Measurements from ENCODE around the gene RDX. TPM values are rescaled to one million over a fixed set of nuclear protein-coding genes. Genes with fewer than 3 reads are reported as not detected.
"Not testable (repeated sequence)": the region's sequence is repeated elsewhere in the genome, so short reads cannot be mapped to it uniquely, and the experiment has no call there.

Gene RDX
- total RNA-seq, 1 experiment from 2014 or later, result 111 TPM

- Histone ChIP-seq H3K36me3 (no peaks in the 10 kb centered on the region), H3K4me1 (replicated peaks) (peaks cover 17% of the 10 kb centered on the region), H3K4me3 (no peak overlapping the region), H3K27ac (no peak overlapping the region), H3K27me3 (replicated peaks) (no peaks in the 10 kb centered on the region), H3K9me3 (replicated peaks) (no peaks in the 10 kb centered on the region)
- DNase-seq (ENCODE audit: low read depth in 1 of 2, low spot score in 2 of 2), result no peak
Observed at GRCh38 chr11:110318638-110319404, 22.4 kb upstream of the RDX start.

GRCh38 chr11:110317516-110317932, 21.1 kb upstream of the RDX start:
- H3K4me1 ChIP-seq (replicated peaks), result peaks cover 17% of the 10 kb centered on the region
- DNase-seq (ENCODE audit: low read depth in 1 of 2, low spot score in 2 of 2), result no peak

DNA sequence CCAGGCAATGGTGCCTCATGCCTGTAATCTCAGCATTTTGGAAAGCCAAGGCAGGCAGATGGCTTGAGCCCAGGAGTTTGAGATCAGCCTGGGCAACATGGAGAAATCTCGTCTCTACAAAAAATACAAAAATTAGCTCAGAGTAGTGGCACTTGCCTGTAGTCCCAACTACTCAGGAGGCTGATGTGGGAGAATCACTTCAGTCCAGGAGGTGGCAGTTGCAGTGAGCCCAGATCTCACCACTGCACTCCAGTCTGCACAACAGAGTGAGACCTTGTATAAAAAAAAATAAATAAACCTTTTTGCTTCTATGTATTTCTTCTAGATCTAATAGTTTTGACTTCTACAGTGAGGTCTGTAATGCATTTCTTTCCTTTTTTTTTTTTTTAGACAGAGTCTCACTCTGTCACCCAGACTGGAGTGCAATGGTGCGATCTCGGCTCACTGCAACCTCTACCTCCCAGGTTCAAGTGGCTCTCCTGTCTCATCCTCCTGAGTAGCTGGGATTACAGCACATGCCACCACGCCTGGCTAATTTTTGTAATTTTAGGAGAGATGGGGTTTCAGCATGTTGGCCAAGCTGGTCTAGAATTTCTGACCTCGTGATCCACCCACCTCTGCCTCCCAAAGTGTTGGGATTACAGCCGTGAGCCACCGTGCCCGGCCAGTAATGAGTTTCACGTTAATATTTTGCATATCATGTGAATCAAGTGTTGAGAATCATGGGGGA, 18.1 kb upstream of the RDX start:
- Histone ChIP-seq H3K4me1 (replicated peaks) (peaks cover 21% of the 10 kb centered on the region), H3K27me3 (replicated peaks) (no peaks in the 10 kb centered on the region)
- no peak for DNase-seq (ENCODE audit: low read depth in 1 of 2, low spot score in 2 of 2)

More at GRCh38 chr11:110317516-110317932, 21.1 kb upstream of the RDX start:
- H3K27me3 ChIP-seq (replicated peaks), result no peaks in the 10 kb centered on the region
- no peak overlapping the region for H3K4me3 ChIP-seq
- H3K9me3 ChIP-seq (replicated peaks), result no peaks in the 10 kb centered on the region
- H3K36me3 ChIP-seq, result no peaks in the 10 kb centered on the region
- no peak overlapping the region for H3K27ac ChIP-seq

GRCh38 chr11:110312670-110313069, 16.3 kb upstream of the RDX start:
- DNase-seq (ENCODE audit: low read depth in 1 of 2, low spot score in 2 of 2), result no peak
- H3K4me3 ChIP-seq, result no peak overlapping the region
- H3K27me3 ChIP-seq (replicated peaks), result no peaks in the 10 kb centered on the region
- no peaks in the 10 kb centered on the region for H3K36me3 ChIP-seq
- no peak overlapping the region for H3K27ac ChIP-seq
- no peaks in the 10 kb centered on the region for H3K9me3 ChIP-seq (replicated peaks)
- H3K4me1 ChIP-seq (replicated peaks), result peaks cover 15% of the 10 kb centered on the region

More for the DNA sequence above, 18.1 kb upstream of the RDX start:
- Histone ChIP-seq H3K27ac (no peak overlapping the region), H3K36me3 (no peaks in the 10 kb centered on the region), H3K4me3 (no peak overlapping the region), H3K9me3 (replicated peaks) (no peaks in the 10 kb centered on the region)

DNA sequence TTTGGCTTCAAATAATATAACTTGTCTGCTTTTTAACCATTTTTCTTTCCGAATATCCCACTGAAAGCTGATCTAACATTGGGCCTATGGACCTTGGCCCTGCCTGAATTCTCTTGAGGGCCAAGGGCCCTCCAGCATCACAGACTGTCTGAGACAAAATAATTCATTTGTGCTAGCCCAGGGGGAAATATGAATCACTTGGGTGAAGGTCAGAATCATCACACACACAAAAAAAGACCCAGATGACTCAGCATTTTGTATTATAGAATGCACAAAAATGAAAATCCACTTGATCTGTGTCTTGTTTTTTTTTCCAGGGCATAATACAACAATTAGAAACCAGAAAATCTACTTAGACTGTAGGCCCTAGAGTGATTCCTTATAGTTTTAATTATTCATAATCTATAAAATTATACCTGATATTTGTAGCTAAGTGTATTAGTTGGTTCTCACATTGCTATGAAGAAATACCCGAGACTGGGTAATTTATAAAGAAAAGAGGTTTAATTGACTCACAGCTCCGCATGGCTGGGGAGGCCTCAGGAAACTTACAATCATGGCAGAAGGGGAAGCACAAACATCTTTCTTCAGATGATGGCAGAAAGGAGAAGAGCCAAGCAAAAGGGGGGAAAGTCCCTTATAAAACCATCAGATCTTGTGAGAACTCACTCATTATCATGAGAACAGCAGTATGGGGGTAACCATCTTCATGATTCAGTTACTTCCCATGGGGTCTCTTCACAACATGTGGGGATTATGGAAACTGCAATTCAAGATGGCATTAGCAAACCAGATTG, 15.6 kb upstream of the RDX start:
- H3K4me1 ChIP-seq (replicated peaks), result peaks cover 8% of the 10 kb centered on the region
- no peak for DNase-seq (ENCODE audit: low read depth in 1 of 2, low spot score in 2 of 2)
- no peak overlapping the region for H3K4me3 ChIP-seq
- H3K27ac ChIP-seq, result no peak overlapping the region
- no peaks in the 10 kb centered on the region for H3K27me3 ChIP-seq (replicated peaks)
- H3K36me3 ChIP-seq, result no peaks in the 10 kb centered on the region
- no peaks in the 10 kb centered on the region for H3K9me3 ChIP-seq (replicated peaks)

DNA sequence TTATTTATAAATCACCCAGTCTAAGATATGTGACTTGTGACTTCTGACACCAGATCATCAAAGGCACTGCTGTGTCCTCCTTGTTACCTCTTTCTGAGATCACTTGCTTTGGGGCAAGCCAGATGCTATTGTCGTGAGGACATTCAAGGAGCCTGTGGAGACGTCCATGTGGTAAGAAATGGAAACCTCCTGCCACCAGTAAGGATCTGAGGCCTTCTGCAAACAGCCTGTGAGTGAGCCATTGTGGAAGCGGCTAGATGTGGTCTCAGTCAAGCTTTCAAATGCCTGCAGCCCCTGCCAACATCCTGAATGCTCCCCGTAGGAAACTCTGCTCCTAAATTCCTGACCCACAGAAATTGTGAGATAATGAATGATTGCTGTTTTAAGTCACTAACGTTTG, 11.7 kb upstream of the RDX start:
- Histone ChIP-seq H3K27me3 (replicated peaks) (no peaks in the 10 kb centered on the region), H3K36me3 (no peaks in the 10 kb centered on the region)

GRCh38 chr11:110306019-110306388, 9.6 kb upstream of the RDX start:
- not testable (repeated sequence) for H3K4me3 ChIP-seq; DNase-seq (ENCODE audit: low read depth in 1 of 2, low spot score in 2 of 2); H3K27ac ChIP-seq; H3K27me3 ChIP-seq (replicated peaks); H3K36me3 ChIP-seq; H3K4me1 ChIP-seq (replicated peaks); H3K9me3 ChIP-seq (replicated peaks)

More for the DNA sequence above, 11.7 kb upstream of the RDX start:
- DNase-seq (ENCODE audit: low read depth in 1 of 2, low spot score in 2 of 2), result no peak
- no peak overlapping the region for H3K27ac ChIP-seq
- no peaks in the 10 kb centered on the region for H3K9me3 ChIP-seq (replicated peaks)
- H3K4me1 ChIP-seq (replicated peaks), result peaks cover 7% of the 10 kb centered on the region; the same call in 1 of the 2 replicates
- no peak overlapping the region for H3K4me3 ChIP-seq

GRCh38 chr11:110305169-110306018, 9.0 kb upstream of the RDX start:
- DNase-seq (ENCODE audit: low read depth in 1 of 2, low spot score in 2 of 2), result no peak
- Histone ChIP-seq H3K27me3 (replicated peaks) (no peaks in the 10 kb centered on the region), H3K27ac (no peak overlapping the region)

GRCh38 chr11:110303414-110303826, 7.0 kb upstream of the RDX start:
- no peaks in the 10 kb centered on the region for H3K36me3 ChIP-seq
- no peak overlapping the region for H3K27ac ChIP-seq
- H3K27me3 ChIP-seq (replicated peaks), result no peaks in the 10 kb centered on the region
- no peaks in the 10 kb centered on the region for H3K9me3 ChIP-seq (replicated peaks)
- no peak overlapping the region for H3K4me3 ChIP-seq
- DNase-seq (ENCODE audit: low read depth in 1 of 2, low spot score in 2 of 2), result no peak
- peaks cover 5% of the 10 kb centered on the region for H3K4me1 ChIP-seq (replicated peaks)

More at GRCh38 chr11:110305169-110306018, 9.0 kb upstream of the RDX start:
- Histone ChIP-seq H3K36me3 (no peaks in the 10 kb centered on the region), H3K4me3 (no peak overlapping the region), H3K4me1 (replicated peaks) (no peaks in the 10 kb centered on the region), H3K9me3 (replicated peaks) (no peaks in the 10 kb centered on the region)

- Histone ChIP-seq H3K4me3 (no peak overlapping the region), H3K27me3 (replicated peaks) (no peaks in the 10 kb centered on the region), H3K4me1 (replicated peaks) (peaks cover 22% of the 10 kb centered on the region)
Observed at GRCh38 chr11:110301577-110301976, 5.2 kb upstream of the RDX start.

DNA sequence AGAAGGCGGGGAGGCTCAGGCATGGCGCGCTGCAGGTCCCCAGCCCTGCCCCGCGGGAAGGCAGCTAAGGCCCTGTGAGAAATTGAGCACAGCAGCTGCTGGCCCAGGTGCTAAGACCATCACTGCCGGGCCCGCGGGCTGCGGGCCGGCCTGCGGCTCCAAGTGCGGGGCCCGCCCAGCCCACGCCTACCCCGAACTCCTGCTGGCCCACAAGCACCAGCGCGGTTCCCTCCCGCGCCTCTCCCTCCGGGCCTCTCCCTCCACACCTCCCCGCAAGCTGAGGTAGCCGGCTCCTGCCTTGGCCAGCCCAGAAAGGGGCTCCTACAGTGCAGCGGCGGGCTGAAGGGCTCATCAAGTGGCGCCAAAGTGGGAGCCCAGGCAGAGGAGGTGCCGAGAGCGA, 4.6 kb upstream of the RDX start:
- peaks cover 22% of the 10 kb centered on the region for H3K4me1 ChIP-seq (replicated peaks)
- no peak overlapping the region for H3K4me3 ChIP-seq
- no peaks in the 10 kb centered on the region; the same call in 1 of the 2 replicates for H3K9me3 ChIP-seq (replicated peaks)
- no peaks in the 10 kb centered on the region for H3K27me3 ChIP-seq (replicated peaks)
- DNase-seq (ENCODE audit: low read depth in 1 of 2, low spot score in 2 of 2), result no peak
- H3K36me3 ChIP-seq, result peaks cover 4% of the 10 kb centered on the region
- no peak overlapping the region for H3K27ac ChIP-seq

More at GRCh38 chr11:110301577-110301976, 5.2 kb upstream of the RDX start:
- DNase-seq (ENCODE audit: low read depth in 1 of 2, low spot score in 2 of 2), result no peak
- H3K9me3 ChIP-seq (replicated peaks), result no peaks in the 10 kb centered on the region
- H3K27ac ChIP-seq, result no peak overlapping the region
- H3K36me3 ChIP-seq, result no peaks in the 10 kb centered on the region

- Histone ChIP-seq H3K27ac (peak overlapping the region; percentile 99; the same call in 1 of the 2 replicates), H3K4me1 (replicated peaks) (peaks cover 22% of the 10 kb centered on the region), H3K36me3 (peaks cover 8% of the 10 kb centered on the region), H3K9me3 (replicated peaks) (no peaks in the 10 kb centered on the region; the same call in 1 of the 2 replicates), H3K4me3 (no peak overlapping the region), H3K27me3 (replicated peaks) (no peaks in the 10 kb centered on the region)
- DNase-seq (ENCODE audit: low read depth in 1 of 2, low spot score in 2 of 2), result no peak
Observed at GRCh38 chr11:110299006-110299785, 2.8 kb upstream of the RDX start.
